ENCODE measurements around the gene ANKRD12.
"Not testable (repeated sequence)": the region's sequence is repeated elsewhere in the genome, so short reads cannot be mapped to it uniquely, and the experiment has no call there.

The ANKRD12 gene

DNA sequence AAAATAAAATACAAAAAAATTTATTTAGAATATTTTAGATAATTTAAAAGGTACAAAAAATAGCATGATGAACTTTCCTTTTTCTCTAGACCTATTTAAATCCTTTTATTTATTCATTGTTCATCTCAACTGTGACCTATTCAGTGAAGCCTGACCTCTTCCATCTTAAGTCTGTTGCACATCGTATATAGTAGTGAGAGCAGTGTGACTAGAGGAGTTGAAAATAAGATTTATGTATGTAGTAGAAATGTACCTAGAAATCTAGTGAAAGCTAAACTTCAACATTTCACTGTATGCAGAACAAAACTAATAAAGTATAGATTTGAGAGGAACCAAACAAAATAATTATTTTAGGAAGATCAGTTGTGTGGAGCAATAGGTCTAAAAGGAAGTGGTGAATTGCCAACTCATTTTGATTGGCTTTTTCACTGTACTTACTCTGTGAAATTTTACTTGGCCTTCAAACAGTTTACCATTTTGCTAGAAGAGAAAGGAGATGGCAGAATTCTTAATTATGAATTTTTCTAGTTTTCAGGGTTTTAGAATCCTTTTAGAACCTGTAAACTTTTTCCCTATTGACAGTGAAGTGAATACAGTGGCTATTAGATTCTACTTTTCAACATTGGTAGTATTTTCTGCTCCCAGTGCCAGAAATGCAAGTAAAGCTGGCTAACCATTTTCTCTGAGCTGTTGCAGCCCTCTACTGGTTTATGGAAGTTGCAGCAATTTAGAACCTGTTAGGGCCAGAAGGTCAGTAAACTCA is 11.0 kb downstream of the ANKRD12 start:
- DNase-seq = no peak

DNA sequence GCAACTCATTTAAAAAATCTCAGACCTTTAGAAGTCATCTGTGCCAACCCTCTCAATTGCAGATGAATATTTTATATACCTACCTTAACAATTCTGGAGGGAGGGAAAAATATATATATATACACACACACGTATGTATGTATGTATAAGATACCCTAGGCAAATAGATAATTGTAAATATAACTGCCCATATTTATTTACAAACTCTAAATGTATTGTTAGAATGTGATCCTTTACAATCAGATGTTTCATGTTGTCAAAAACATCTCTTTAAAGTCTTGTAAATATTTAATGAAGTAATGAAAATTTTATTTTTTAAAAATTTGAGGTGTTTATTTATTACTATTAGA is 11.6 kb downstream of the ANKRD12 start:
- no peak for DNase-seq

DNA sequence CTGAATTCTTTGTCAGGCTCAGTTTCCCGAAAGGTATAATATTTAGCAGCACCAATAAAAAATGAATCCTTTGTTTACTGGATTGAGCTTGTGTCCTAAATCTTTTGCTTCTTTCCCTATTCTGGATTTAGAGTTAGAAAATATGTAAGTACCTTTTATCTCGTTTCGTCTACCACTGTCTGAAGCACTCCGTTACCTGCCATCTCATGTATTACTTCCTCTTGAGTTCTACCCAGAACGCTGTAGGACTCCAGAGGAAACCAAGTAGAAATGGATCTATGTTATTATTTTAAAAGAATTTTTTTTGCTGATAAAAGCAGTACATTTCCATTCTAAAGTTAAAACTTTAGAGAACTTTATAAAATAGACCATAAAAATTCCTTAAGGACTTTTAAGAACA is 13.5 kb downstream of the ANKRD12 start:
- no peak for DNase-seq

DNA sequence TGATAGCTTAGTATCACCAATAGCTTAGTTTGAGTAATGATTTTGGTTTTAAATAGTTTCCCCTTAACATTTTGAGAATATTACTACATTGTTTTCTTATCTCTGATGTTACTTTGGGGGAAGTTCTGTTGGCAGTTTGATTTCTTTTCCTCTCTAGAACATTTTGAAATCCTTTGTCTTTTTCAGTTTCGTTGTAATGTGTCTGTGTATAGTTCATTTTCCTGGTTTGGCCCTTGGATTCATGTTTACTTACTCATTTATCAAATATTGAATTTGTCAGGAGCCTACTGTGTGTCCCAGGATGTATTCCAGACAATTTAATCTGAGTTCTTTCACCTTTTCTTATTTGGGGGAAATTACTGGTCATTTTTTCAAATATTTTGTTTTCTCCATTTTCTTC is 16.7 kb downstream of the ANKRD12 start:
- no peak for DNase-seq

DNA sequence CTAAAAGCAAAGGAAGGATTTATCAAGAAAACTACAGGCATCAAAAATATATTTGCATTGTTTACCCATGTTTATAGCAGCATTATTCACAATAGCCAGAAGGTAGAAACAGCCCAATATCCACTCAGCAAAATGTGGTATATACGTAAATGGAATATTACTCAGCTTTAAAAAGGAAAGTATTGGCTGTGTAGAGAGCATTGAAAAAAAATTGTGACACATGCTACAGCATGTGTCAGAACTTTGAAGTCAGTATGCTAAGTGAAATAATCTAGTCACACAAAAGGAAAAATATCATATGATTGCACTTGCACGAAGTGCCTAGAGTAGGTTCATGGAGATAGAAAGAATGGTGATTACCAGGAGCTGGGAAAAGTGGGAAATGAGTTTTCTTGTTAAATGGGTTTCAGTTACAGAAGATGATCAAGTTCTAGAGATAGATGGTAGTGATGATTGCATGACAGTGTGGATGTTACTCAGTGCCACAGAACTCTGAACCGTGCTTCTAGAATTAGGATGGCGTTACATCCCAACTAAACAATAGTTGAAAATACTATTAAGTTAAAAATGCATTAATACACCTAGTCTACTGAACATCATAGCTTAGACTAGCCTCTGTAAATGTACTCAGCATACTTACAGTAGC is 20.1 kb downstream of the ANKRD12 start:
- DNase-seq = no peak

DNA sequence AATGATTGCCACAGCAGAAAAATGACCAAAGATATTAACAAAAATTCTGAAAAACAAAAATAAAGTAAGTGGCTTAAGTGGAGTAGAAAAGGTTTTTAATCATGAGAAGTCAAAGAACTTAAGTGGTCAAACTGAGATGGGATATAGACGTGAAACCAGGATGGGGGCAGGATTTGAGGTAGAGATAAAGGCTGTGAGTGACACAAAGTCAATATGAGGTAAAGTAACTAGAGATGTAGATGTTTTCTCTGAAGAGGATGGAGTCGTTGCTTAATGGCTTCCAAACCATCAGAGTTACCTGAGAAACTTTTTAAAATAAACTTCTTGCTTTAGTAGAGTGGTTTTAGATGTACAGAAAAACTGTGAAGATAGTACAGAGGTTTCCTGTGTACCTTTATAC is 21.2 kb downstream of the ANKRD12 start:
- DNase-seq = no peak

DNA sequence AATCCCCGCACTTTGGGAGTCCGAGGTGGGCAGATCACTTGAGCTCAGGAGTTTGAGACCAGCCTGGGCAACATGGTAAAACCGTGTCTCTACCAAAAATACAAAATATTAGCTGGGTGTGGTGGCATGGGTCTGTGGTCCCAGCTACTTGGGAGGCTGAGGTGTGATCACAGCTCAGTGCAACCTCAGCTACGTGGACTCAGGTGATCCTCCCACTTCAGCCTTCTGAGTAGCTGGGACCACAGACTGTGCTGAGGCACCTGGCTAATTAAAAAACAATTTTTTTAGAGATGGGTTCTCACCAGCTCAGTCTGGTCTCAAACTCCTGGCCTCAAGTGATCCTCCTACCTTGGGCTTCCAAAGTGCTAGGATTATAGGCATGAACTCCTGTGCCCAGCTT is 23.4 kb downstream of the ANKRD12 start:
- no peak for DNase-seq

DNA sequence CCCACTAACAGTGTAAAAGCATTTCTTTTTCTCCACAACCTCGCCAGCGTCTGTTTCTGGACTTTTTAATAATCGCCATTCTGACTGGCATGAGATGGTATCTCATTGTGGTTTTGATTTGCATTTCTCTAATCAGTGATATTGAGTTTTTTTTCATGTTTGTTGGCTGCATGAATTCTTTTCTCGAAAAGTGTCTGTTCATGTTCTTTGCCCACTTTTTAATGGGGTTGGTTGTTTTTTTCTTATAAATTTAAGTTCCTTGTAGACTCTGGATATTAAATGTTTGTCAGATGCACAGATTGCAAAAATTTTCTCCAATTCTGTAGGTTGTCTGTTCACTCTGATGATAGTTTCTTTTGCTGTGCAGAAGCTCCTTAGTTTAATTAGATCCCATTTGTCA is 26.1 kb downstream of the ANKRD12 start:
- not testable (repeated sequence) for DNase-seq

DNA sequence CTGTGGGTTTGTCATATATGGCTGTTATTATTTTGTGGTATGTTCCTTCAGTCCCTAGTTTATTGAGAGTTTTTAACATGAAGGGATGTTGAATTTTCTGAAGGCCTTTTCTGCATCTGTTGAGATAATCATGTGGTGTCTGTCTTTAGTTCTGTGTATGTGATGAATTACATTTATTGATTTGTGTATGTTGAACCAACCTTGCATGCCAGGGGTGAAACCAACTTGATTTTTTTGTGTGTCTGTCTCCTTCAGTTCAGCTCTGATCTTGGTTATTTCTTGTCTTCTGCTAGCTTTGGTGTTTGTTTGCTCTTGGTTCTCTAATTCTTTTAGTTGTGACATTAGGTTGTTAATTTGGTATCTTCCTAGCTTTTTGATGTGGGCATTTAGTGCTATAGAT is 27.6 kb downstream of the ANKRD12 start:
- DNase-seq = not testable (repeated sequence)

DNA sequence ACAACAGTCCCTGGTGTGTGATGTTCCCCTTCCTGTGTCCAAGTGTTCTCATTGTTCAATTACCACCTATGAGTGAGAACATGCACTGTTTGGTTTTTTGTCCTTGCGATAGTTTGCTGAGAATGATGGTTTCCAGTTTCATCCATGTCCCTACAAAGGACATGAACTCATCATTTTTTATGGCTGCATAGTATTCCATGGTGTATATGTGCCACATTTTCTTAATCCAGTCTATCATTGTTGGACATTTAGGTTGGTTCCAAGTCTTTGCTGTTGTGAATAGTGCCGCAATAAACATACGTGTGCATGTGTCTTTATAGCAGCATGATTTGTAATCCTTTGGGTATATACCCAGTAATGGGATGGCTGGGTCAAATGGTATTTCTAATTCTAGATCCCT is 29.3 kb downstream of the ANKRD12 start:
- DNase-seq = not testable (repeated sequence)

DNA sequence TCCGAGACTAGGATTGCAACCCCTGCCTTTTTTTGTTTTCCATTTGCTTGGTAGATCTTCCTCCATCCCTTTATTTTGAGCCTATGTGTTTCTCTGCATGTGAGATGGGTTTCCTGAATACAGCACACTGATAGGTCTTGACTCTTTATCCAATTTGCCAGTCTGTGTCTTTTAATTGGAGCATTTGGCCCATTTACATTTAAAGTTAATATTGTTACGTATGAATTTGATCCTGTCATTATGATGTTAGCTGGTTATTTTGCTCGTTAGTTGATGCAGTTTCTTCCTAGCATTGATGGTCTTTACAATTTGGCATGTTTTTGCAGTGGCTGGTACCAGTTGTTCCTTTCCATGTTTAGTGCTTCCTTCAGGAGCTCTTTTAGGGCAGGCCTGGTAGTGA is 32.9 kb downstream of the ANKRD12 start:
- not testable (repeated sequence) for DNase-seq

DNA sequence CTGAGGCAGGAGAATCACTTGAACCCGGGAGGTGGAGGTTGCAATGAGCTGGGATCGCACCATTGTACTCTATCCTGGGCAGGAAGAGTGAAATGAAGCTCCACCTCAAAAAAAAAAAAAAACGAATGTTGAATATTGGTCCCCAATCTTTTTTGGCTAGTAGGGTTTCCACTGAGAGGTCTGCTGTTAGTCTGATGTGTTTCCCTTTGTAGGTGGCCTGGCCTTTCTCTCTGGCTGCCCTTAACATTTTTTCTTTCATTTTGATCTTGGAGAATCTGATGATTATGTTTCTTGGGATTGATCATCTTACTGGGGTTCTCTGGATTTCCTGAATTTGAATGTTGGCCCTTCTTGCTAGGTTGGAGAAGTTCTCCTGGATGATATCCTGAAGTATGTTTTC is 35.3 kb downstream of the ANKRD12 start:
- DNase-seq = not testable (repeated sequence)

DNA sequence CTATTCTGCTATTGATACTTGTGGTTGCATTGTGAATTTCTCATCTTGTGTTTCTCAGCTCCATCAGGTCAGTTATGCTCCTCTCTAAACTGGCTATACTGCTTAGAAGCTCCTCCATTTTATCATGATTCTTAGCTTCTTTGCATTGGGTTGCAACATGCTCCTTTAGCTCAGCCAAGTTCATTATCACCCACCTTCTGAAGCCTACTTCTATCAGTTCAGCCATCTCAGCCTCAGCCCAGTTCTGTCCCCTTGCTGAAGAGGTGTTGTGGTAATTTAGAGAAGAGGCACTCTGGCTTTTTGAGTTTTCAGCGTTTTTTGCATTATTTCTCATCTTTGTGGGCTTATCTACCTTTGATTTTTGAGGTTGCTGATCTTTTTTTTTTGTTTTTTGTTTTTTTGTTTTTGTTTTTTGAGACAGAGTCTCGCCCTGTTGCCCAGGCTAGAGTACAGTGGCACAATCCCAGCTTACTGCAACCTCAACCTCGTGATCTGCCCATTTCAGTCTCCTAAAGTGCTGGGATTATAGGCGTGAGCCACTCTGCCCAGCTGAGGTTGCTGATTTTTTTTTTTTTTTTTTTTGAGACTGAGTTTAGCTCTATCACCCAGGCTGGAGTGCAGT is 36.0 kb downstream of the ANKRD12 start:
- no peak for DNase-seq

DNA sequence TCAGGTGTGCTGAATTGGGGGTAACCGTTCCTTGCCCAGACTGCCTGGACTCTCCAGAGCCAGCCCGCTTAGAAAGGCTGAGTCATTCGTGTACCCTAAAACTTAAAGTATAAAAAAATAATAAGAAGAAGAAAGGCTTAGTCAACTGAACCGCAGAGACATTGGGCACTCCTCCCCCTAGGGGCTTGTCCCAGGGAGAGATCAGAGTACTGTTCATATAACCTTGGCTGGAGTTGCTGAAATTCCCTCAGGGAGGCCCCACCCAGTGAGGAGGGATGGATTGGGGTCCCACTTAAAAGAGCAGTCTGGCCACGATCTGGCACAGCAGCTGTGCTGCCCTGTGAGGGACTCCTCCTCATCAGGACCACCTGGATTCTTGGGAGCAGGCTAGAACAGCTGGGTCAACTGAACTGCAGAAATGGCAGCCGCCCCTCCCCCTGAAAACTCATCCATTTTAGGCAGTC is 37.2 kb downstream of the ANKRD12 start:
- no peak for DNase-seq

DNA sequence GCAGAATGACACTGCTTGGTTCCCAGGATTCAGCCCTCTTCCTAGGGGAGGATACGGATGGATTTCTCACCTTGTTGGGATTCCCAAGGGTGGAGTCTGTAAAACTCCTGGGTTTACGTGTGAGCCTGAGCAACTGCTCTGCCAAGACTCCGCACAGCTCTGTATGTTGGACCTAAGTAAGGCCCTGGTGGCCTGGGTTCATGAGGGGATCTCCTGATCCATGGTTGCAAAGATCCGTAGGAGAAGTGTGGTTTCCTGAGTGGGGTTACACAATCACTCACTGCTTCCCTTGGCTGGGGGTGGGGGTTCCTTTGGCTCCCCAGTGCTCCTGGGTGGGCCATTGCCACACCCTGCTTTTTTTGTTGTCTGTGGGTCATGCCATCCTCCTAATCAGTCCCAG is 37.7 kb downstream of the ANKRD12 start:
- no peak for DNase-seq

DNA sequence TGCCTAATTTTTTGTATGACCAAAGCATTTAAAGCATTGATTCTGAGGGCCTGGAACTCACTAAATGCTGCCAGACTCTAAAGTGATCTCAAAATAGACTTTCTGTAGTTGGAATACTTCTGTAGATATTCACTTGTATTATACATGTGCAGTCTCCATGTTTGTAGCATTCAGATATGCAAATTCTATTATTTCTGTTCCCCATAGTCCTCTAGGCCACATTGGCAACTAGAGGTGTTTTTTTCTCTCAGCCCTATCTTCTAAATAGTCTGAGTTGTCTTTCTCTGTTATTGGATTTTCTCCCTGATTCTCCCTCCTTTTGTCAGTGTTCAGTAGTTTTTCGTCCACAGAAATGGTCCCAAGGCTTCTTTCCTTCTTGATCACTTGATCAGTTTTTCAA is 38.5 kb downstream of the ANKRD12 start:
- DNase-seq = no peak

DNA sequence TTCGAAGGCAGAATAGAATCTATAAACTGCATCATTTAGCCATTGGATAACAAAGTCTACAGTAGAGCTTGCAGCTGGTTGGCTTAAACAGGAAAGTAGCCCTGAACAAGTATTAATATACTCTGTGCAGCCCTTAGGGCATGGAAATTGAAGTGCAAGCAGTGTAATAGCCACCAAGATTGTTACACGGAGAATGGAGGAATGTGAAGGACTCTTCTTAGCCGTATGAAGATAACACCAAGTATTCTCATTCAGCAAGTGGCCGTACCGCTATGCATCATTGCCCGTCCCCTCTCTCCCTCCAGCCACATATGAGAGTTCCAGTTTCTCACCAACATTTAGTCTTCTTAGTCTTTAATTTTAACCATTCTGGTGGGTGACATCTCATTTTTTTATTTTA is 40.5 kb downstream of the ANKRD12 start:
- no peak for DNase-seq

DNA sequence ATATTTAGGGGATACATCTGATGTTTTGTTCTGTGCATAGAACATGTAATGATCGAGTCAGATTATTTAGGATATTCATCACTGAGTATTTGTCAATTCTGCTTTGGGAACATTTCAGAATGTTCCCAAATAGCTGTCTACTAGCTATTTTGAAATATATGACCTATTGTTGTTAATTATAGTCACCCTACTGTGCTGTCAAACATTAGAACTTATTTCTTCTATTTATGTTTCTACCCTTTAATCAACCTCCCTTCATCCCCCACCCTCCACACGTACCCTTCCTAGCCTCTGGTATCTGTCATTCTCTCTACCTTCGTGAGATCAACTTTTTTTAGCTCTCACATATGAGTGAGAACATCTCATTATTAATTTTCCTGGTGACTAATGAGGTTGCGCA is 40.9 kb downstream of the ANKRD12 start:
- no peak for DNase-seq

DNA sequence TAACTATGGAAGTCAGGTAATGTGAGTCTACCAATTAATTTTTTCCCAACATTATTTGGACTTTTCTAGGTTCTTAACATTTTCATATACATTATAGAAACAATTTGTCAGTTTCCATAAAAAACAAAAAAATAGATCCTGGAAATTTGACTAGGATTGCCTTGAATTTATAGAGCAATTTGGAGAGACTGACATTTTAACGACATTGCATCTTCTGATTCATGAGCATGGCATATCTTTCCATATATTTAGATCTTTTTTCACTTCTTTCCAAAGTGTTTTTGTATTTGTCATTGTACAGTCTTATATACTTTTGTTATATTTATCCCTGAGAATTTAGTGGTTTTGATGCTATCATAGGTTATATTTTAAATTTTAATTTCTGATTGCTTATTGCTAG is 42.0 kb downstream of the ANKRD12 start:
- DNase-seq = no peak

DNA sequence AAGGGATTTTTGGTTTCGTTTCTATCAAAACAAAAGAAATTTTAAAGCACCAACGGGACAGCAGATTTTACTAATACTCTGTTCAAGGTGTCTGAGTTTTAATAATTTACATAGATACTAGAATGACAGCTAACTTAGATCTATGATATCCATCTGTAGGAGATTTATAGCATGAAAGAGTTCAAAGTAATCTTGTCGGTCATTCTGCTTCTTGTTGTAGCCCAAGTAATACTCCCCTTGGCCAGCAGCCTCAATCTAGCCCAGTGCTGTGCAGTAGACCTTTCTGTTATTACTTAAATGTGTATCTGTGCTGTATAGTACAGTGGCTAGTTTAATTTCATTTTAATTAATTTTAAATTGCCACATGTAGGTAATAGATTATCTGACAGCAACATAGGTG is 44.7 kb downstream of the ANKRD12 start:
- DNase-seq = no peak

DNA sequence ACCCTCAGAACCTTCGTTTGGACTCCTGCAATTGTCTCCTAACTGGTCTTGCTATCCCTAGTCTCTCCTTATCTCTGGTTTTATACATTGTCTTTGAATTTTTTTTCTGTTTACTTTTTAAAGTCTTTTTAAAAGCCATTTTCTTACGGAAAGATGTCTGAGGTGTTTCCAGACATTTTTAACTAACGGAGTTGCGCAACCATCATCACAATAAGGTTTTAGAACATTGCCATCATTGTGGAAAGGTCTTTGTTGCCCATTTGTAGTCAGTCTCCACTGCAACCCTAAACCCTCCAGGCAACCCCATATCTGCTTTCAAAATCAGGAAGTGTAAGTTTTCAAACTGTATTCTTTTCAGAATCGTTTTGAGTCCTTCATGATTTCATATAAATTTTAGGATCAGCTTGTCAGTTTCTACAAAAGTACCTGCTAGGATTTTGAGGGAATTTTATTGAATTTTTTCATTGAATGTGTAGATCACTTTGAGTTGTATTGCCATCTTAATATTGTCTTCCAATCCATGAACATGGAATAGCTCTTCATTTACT is 46.3 kb downstream of the ANKRD12 start:
- DNase-seq = no peak

DNA sequence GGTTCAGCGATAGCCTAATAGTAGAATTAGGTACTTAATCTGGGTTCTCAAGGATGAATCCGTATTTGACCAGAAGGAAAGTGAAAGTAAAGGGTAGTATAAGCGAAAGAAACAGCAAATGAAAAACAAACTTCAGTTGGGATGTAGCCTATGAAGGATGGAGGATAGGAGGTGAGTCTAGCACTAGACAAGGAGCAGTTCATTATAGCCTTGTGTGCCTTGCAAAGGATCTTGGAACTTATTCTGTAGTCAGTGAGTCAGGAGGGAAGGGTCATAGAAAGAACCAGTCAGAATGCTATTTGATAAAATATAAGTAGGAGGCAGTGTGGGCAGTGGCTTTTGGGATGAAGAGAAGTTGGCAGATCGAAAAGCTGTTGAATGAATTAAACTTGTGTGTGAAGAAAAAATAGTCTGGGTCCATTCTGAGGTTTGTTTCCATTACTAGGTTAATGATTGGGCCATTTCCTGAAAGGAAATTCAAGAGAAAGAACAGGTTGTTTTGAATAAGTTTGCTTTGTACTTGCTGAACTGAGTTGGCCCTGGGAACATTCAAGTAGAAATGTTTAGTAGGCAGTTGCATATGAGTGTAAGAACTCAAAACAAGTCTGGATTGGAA is 48.5 kb downstream of the ANKRD12 start:
- no peak for DNase-seq

DNA sequence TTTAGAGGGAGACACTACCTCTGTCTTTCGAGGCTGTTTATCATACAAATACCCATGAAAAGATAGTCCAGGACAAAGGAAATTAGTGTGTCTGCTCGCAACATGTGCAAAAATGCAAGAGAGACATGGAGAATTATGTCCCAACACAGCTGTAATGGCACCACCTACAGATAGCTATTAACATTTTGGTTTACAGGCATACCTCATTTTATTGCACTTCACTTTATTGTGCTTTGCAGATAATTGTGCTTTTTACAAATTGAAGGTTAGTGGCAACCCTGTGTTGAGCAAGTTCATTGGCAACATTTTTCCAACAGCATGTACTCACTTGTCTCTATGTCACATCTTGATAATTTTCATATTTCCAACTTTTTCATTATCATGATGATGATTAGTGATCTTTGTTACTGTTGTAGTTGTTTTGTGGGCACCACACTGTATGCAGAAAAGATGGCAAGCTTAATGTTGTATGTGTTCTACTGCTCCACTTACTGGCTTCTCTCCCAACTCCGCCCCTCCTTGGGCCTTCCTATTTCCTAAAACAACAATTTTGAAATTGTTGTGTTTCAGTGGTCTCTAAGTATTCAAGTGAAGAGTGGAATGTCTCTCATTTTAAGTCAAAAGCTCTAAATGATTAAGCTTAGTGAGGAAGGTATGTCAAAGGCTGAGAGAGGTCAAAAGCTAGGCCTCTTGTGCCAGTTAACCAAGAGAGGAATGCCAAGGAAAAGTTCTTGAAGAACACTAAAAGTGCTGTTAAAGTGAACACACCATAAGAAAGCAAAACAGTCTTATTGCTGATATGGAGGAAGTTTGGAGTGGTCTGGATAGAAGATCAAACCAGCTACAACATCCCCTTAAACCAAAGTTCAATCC is 52.0 kb downstream of the ANKRD12 start:
- no peak for DNase-seq
